GM19397 (cell line): ENCODE results near the gene BRSK1.

ENCODE experiments used
- ATAC-seq: cut with Tn5 transposase; IDR thresholded peaks from one replicate; pipeline ENCODE4 v1.9.1; 2021; ENCODE audit warnings: mild to moderate bottlenecking, moderate library complexity; ENCODE audit not compliant: unreplicated experiment

Gene BRSK1

DNA sequence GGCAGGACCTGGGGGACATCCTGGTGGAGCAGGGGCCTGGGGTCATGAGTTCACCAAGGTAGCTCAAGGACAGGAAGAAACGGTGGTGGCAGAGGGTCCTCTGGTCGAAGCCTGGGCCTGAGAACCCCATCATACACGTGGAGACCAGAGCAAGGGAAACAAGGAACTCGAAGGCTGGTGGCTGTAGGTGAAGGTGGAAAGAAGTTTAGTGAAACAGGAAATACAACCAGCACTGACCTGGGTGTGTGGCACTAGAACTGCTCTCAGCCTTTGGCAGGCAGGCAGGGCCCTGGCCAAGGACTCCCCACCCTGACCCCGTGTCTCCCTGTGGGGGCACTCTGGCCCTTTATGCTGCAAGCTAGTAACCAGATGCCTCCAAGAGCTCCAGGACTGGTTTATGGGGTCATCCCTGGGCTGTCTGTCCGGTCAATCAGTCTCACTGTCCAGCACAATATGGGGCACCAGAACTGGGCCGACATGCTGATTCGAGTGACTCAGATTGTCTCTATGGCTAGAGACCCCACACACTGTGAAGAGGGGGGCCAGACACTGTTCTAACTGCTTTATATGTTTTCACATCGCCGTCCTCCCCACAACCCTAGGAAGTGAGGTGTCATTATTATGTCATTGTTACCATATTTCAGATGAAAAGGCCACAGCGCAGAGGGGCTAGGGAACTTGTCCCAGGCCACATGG is 67.0 kb downstream of the BRSK1 start:
- ATAC-seq, result no peak

DNA sequence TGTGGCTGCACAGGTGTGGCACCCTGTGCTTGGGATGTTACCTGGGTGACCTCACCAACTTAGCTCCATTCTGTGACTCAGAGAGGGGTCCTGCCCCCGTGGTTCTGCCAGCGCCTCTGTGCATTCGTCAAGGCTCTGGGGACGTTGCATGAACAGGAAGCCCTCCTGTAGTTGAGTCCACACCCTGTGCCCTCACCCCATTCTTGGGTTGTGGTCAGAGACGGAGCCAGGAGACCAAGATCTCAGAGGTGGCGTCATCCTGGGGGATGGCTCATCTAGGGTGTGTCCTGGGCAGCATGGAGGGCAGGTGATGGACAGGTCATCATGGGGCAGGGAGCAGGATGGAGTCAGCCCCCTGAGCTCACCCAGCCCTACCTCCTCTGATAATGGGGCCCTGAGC is 68.2 kb downstream of the BRSK1 start:
- no peak for ATAC-seq

DNA sequence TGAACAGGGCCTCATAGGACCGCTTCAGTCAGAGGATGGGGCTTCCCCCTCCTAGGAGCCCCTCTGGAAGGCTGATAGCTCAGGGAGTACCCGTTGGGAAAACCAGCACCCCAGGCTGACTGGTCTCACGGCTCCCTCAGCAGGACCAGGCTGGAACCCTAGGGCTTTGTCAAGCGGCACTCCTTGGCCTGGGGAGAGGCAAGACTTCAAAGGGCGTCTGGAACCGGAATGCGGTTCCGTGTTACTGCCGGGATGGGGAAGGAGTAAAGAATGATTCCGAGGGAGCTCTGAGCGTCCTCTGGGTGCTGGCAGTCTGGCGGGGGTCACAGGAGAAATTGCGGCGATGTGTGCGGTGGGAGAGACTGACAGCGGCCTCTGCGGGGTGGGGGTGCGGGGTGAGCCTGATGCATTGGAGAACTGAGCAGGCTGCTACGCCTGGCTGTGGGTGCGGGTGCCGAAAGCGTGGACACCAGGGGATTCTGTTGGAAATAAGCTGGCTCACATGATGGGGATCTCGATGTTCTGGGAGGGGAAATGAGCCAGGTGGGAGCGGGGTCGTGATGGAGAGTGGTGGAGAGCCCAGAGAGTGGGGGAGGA is 68.8 kb downstream of the BRSK1 start:
- no peak for ATAC-seq

DNA sequence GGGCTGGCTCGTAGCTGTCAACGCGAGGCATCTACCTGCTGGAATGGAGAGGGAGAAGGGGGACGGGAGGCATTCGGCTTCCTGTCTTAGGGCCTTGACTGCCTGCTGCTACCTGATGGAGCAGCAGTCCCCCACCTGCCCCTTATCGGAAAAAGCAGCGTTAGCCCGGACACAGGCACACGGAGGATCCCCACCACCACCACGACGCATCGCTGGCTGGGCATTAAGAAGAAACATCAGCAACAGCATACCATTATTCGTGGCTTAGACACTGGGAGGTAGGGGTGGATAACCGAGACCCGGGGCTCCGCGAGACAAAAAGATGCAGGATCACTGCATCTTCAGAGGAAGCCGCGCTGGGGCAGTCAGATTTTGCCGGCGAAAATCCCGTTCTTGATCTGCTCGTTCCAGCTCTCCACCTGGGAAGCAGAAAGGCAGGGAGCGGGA is 69.6 kb downstream of the BRSK1 start:
- no peak for ATAC-seq

DNA sequence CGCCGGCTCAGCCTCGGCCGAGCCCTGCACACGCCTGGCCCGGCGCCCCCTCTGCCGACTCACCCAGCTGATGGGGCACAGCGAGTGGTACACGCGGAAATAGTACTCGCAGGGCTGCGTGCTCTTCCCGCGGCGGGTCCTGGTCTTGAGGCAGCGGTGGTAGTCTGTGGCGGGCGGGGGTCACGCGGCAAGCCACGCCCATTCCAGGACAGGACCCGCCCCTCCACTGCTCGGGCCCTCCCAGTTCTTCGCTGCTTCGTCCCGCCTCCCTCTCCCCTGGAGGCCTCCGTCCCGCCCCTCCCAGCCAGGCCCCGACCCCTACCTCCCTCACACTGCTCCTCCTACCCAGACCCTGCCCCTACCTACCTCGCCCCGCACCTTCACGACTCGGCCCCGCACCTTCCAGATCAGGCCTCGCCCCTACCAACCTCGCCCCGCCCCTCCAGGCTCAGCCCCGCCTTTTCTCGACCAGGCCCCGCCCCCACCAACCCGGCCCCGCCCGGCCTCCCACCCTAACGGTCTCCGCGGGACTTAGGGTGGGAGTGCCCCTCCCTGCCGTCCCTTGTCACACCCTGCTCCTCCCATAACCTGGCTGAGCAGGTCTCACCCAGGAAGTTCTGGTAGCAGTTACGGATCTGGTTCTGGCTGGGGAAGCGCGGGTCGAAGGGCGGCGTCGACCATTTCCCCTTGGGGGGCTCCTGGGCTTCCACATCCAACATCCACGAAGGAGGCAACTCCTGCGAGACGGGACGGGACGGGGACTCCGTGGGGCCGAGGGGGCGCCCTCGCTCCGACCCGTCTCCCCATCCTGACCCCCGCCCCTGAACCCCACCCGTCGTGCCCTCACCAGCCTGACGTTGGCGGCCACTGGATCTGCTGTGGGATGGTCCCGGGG is 70.3 kb downstream of the BRSK1 start:
- ATAC-seq, result no peak

DNA sequence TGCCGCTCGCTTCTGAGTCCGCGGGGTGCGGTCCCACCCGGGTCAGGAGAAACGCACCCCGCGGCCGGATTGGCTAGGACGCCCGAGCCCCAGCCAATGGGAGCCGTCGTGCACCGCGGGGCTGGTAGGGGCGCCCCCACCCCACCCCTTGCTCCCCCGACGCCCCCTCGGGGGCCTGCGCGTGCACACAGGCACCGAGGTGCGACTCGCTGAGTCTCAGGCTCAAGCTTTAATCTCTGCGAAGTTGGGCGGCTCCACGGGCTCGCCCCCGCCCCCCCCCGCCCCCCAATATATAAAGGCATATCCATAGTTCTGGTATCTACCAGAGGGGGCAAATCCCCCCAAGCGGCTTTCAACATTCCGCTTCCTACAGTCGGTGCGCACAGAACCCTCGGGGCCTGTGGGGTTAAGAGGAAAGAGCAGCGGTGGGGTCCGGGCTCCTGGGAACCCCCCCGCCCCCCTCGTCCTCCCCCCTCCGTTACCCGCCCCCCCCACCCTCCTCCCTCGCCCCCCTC is 71.0 kb downstream of the BRSK1 start, which contains the start of gene COX6B2:
COX6B2 (minus strand) TSS at position 22 of the 515 bp plus-strand sequence. CDS start 198 bp downstream, outside the sequence.
- no peak for ATAC-seq

DNA sequence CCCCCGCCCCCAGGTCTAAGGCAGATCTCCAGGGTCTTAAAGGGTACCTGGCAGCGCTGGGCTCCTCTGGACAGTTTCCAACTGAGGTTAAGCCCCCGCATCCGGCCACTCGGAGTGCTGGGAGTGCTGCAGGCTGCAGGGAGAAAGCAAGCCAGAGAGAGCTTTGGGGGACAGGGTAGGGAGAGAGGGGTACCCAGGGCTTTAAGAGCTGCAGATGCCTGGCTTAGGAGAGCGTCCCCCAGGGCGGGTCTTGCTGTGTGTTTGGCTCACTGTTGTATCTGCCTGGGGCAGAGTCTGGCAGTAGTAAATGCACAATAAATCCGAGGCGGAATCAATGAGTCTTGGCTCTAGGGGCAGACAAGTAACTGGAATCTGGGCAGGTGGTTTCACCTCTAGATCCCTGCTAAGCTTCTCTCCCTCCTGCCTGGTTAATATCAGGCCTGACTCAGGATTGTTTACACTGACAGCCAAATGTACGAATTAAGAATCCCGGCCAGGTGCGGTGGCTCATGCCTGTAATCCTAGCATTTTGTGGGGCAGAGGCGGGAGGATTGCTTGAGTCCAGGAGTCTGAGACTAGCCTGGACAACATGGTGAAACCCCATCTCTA is 71.5 kb downstream of the BRSK1 start:
- no peak for ATAC-seq

DNA sequence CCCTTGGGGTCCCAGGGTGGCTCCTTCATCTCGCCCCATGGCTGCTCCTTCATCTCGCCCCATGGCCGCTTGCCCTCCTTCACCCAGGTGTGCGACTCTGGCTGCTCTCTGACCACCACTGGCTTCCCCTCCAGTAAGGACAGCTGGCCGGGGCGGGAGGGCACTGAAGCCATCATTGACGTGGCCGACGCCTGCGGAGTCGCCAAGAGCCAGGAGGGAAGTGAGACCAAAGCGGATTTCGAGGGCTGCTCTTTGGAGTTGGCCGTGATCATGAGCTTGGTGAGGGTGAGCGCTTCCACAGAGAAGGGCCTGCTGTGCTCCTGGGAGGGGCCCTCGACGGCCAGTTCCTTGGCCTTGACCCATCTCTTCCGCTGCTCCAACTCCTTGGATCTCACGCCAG is 74.7 kb downstream of the BRSK1 start:
- ATAC-seq, result no peak

DNA sequence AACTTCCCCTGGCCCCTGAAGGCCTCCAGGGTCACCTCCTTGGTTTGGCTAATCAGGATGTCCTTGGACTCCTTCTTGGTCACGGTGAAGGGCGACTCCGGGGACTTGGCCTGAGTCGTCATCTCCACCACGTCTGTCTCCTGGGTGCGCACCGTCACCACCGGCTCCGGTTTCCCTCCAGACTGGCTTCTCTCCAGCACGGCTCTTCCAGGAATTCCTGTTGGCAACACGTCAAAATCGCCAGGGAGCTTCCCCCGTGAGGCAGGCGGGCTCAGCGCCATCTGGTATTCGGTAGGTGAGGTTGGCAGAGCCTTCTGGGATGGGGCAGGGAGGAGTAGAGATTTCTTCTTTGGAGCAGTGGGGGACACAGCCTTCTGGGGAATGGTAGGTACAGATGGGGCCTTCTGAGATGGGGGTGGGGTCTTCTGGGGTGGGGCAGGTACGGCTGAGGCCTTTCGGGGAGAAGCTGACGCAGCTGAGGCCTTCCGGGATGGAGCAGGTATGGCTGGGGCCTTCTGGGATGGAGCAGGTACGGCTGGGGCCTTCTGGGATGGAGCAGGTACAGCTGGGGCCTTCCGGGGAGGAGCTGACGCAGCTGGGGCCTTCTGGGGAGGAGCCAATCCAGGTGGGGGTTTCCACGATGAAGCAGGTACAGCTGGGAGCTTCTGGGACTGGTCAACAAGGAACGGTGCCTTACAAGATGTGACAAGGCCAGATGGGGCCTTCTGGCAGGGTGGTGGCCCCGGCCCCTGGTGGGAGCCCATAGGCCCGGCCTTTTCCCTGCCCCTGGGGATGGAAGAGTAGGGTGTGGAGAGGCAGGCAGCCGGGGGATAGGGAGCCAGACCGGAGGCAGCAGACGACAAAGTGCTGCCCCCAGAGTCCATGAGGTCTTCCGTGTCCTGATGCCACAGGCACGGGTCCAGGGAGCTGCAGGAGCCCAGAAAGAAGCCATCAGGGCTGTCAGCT is 75.4 kb downstream of the BRSK1 start:
- ATAC-seq, result no peak

DNA sequence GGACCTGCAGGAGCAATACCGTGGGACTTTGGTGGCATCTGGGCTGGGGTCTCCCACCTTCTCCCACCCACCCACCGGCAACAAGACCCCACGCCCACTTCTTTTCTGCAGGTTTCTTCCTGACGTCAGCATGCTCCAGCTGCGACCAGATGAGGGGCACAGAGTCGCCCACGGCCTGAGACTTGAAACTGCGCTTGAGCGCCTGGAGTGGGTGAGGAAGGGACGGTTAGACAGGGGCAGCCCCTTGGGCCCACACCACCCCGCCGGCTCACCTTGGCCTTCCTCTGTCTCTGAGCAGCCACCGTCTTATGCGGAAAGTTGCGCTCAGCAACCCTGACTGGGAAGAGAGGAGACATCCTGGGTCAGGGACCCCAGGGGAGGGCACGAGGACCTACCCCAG is 77.1 kb downstream of the BRSK1 start:
- ATAC-seq, result no peak
